NOMO-1 (cell line): ENCODE data around the gene COQ5.

Experiments used
- DNase-seq, 2 experiments: peaks; one replicate each; lab custom pipeline; 2025; ENCODE audit not compliant: unreplicated experiment in 2 of 2; lab: John Stamatoyannopoulos, UW

The COQ5 gene

GRCh38 chr12:120485961-120486881, 42.7 kb downstream of the COQ5 start:
- DNase-seq, result no peak

- DNase-seq, result peak in 1 of 2 experiments; percentile 12
Observed at GRCh38 chr12:120483621-120484020, 45.3 kb downstream of the COQ5 start.

GRCh38 chr12:120481022-120481767, 47.8 kb downstream of the COQ5 start:
- DNase-seq, result no peak

- DNase-seq, result no peak
Observed at GRCh38 chr12:120480211-120480610, 48.7 kb downstream of the COQ5 start.

- no peak for DNase-seq
Observed at GRCh38 chr12:120479458-120479857, 49.5 kb downstream of the COQ5 start.

GRCh38 chr12:120475643-120476042, 53.3 kb downstream of the COQ5 start:
- DNase-seq, result no peak

GRCh38 chr12:120474616-120474960, 54.4 kb downstream of the COQ5 start:
- no peak for DNase-seq

DNA sequence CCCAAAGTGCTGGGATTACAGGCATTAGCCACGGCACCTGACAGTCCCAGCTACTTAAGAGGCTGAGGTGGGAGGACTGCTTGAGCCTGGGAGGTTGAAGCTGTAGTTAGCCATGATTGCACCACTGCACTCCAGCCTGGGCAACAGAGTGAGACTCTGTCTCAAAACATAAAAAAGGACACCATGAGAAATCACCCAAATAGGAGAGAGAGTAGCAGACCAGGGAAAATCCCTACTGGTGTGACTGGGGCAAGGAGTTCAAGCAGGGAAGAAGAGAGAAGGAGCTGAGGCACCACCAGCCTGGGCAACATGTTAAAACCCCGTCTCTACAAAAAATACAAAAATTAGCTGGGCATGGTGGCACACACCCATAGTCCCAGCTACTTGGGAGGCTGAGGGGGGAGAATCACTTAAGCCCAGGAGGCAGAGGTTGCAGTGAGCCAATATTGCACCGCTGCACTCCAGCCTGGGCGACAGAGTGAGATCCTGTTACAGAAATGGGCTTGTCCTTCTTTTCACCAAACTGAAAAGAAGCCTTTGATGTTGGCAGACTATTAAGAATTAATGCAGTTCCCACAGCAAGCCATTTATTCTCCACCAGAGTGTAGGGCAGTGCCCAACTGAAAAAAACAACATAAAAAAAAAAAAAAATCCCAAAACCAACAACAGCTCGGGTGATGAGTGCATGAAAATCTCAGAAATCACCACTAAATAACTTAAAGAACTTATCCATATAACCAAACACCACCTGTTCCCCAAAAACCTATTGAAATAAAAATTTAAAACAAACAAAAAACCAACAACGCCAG, 54.9 kb downstream of the COQ5 start:
- DNase-seq, result no peak

DNA sequence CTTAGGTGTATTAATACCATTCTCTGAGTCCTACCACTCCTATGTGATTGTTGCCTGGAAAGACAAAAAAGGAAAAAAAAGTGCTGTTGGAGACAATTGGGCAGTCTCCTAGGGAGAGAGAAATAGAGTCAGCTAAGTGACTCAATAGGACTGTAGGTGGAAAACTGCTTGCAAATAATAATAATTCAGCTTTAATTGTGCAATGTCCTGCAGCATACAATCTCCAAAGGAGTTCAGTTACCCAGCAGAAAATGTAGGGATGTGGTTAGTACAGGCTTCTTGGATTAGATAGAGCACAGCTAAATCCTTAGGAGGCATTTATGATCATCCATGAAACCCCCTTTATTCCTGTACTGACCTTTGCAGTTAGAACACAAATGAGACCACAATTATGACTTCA, 56.4 kb downstream of the COQ5 start:
- no peak for DNase-seq

DNA sequence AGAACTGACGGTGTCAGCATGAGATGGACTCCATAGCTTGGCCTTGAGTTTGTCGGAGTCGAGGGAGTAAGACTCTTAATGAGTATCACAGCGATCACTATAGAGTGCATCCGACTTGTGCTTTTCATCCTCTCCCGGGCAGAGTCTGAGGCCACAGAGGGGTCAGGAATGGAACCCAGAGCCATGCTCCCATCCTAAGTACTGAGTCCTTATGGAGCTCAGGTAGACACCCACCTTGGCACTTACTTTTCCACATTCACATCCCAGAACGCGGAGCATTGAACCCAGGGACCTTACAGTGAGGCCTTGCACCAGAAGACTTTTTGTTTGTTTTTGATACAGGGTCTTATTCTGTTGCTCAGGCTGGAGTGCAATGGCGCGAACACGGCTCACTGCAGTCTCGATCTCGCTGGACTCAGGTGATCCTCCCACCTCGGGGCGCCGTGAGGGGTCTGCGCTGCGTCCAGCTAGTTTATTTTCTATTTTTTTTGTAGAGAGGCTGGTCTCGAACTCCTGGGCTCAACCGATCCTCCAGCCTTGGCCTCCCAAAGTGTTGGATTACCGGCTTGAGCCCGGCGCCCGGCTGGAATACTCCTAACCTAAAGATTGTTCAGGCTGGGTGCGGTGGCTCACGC, 58.7 kb downstream of the COQ5 start:
- DNase-seq, result no peak

DNA sequence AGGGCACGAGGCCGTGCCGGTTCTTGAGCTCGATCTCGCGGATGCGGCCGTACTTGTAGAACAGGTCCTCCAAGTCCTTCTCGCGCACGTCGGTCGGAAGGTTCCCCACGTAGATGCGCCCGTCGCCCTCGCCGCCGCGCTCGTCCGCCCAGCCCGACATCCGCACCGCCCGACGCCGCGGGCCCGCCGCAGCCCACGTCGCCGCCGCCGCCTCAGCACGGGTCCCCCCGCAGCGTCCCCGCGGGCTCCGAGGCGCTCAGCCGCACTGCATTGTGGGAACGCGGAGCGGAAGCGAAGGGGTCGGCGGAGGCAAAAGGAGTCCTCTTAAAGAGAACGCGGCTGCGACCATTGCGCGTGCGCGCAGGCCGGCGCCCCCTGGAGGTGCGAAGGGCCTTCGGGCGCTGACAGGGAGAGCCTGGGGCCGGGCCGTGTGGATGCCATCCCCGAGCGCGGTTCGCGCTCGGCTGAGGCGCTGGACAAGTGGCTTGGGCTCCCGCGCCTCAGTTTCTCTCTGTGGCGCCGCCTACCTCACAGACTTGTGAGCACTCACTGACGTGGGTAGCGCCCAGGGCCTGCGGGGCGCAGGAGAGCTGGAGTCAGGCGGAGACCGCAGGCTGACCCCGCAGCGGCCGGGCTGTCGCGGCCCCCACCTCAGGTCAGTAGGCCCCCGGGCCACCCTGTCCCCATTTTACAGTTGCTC, 59.4 kb downstream of the COQ5 start, which contains the start of gene SRSF9:
Gene SRSF9, minus strand, starts transcription at position 299 of the 700 bp plus-strand sequence. Its CDS starts 139 bp downstream, at position 160.
- peak; percentile 93 to 97 for DNase-seq

DNA sequence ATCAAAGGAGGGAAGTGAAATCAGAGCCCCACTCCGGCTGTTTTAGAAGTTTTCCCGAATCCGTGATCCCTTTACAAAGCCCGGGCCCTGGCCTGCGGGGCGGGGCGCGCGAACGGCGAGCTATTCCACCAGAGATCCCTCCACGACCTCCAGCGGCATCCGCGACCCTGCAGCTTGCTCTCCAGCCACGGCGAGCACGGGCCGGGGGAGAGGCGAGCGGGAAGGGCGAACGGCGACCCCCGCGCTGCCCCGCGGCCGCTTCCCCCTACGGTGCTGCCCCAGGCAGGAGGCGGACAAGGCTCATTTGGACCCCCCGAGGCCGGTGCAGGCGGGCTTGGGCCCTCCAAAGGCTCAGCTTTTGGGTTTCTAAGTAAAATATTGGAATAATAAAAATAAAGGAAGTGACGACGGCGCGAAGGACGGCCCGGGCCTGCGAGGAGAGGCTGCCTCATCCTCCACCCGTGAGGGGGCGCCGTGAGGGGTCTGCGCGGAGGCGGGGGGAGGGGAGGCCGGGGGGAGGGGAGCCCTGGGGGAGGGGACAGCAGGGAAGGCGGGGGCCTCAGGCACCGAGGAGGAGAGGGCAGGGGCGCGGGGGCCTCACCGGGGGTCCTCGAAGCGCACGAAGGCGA, 60.0 kb downstream of the COQ5 start:
- DNase-seq, result peak; percentile 30 to 39

DNA sequence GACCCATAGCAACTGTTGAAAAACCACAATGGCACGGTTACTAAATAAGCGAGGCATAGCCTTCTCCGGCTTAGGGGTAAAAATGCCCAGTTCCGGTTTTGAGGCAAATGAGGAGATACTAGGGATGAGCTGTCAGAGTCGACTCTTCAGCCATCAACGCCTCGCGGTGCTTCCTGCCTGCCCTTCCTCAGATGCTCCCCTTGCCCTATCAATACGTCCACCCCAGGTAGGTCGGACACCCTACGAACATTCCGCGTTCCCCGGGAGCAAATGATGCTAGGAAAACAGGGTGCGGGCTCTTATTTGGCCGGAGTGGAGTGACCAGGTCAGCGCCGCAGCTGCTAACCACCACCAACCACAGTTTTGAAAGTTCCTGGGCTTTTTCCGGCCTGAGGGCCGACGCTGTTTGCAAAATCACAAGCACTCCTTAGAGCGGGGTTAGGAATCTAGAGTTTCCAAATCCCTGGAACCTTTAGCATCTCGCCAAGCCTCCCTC, 60.6 kb downstream of the COQ5 start:
- peak; percentile 30 to 55 for DNase-seq

DNA sequence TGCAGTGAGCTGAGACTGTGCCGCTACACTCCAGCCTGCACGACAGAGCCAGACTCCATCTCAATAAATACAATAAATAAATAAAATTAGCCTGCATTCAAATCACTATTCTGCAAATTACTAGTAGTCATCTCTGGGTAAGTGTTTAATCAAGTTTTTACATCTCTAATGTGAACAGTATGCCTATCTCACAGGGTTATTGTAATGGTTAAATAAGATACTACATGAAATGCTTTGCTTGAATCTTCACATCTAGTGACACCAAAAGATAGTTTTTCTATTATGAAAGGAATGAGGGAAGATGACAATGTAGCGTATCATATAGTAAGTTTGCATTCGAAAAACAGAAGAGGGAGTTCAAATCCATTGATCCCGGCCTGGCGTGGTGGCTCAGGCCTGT, 61.5 kb downstream of the COQ5 start:
- no peak for DNase-seq

- DNase-seq, result peak; percentile 13 to 31
Observed at GRCh38 chr12:120466560-120467315, 62.2 kb downstream of the COQ5 start.

- no peak for DNase-seq
Observed at GRCh38 chr12:120465756-120466155, 63.2 kb downstream of the COQ5 start.

GRCh38 chr12:120463712-120464111, 65.2 kb downstream of the COQ5 start:
- DNase-seq, result no peak

DNA sequence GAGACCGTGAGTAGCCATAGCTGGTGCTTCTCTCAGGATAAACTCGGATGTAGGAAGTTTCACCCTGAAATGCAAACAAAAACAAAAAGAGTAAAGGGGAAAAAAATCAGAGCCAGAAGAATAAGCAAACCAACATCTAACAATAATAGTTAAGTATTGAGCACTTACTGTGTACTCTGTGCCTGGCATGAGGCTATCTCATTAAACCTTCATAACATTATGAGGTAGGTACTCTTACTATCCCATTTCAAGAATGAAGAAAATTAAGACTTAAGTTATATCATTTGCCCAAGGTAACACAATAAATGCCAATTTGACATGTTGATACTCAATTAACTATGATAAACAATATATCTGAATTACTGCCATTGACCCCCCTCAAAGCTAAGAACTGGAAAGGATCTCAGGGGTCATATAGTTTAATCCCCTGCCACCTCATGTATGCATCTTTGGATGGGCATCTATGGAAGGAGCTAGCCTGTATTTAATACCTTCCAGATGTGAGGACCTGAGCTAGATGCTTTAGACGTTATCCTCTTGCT, 66.8 kb downstream of the COQ5 start:
- DNase-seq, result no peak
